GM19467 (cell line): ENCODE data around the gene COL2A1.

Experiments used
- ATAC-seq: cut with Tn5 transposase; IDR thresholded peaks from one replicate; pipeline ENCODE4 v1.9.1; 2021; ENCODE audit warnings: mild to moderate bottlenecking, moderate library complexity; ENCODE audit not compliant: unreplicated experiment

The COL2A1 gene

DNA sequence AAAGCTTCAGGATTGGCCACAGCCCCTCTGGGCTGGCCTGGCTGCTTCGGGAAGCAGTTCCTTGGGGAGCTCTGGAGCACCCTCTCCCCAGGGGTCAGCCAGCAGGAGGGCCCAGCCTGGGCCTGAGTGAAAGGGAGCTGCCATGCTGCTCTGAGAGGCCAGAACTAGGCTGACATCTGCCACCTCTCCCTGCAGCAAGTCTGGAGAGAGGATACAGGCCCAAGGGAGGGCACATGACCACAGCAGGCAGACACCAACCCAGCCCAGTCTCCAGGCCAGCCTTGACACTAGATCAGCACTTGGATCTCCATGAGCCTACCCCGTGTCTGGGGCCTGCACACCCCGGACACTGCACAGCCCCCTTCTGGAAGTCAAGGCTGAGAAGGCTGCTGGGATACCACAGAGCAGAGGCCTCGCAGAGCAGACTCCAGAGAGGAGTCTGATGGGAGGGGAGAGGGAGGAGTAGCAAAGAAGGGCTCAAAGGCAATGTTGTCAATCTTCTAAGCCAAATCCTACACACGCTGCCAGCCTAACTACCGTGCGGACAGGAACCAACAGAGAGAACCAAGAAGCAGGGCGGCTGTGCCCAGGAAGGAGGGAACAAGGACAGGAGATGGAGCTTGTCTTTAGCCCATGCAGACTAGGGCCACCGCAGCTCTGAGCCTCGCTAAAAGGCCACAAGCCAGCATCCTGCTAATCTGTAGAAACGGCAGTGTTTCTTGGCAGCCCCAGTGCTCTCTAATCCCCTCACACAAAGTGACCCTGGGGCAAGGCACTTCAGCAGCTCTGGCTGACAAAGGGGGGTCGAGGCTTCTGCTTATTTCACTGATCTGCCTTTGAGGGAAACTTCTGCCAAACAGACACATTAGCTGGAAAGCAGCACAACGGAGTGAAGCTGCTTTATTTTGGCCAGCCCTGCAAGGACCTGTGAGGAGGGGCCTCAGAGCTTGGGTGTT, 12.9 kb downstream of the COL2A1 start:
- no peak for ATAC-seq

DNA sequence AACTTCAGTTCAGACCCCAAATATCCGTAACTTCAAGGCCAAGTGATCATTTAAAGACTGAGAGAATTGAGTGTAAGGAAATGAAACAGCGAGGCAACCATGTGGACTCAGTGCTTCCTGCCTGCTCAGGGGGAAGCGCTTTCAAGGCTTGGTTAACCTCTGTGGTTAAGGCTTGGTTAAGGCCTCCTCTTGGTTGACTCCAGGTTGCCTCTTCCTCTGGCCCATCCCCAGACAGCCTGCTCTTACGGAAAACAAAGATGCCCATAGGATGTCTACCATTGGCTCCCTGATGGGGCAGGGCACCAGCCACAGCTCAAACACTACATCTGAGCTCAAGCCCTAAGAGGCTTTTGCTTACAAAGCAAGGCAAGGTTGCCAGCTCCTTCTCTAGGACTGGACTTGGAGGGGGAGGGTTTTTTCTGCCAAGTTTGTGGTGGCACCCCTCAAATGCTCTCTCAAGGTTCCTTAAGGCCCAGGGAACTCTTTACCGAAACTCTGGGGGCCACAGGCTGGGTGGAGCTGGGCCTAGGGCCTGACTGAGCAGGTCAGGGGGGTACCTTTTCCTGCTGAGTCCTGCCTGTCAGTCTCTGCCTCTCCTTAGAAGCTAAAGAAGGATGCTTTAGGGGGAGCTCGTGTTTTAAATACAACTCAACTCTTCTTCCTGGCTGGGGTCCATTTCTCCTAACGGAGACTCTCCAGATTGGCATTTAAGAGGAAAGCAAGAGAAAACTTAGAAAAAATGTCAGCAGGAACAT, 13.7 kb downstream of the COL2A1 start:
- ATAC-seq, result peak; percentile 97

DNA sequence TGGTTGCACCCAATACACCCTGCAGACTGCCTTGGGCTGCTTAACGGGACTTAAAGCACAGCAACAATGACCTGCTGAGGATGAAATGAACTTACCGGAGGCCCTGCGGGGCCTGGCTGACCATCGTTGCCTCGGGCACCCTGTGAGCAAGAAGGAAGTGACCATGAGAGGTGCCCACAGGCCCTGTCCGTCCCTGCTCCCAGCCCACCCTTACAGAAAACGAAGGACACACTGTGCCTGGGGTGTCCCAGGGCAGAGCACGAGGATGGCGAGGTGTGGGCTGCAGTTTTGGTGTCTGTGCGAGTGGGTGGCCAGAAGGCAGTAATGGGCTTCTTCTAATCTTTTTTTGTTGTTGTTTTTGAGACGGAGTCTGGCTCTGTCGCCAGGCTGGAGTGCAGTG, 14.6 kb downstream of the COL2A1 start:
- no peak for ATAC-seq

DNA sequence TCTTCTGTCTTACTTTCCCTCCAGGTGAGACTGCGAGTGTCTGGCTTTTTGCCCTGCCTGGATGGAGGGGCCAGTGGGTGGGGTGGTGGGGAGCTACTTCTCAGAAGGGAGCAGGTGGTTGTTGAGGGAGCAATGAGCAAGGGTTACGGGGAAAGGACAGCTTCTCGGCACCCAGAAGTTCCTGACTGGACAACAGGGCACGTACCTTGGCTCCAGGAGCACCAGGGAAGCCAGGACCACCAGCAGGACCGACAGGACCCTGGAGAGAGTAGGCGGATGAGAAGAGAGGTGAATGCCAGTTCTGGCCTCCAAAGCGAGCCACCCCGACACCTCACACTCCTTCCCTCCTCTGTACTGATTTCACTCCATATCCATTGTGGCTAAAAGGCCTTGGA, 15.3 kb downstream of the COL2A1 start:
- ATAC-seq, result no peak

DNA sequence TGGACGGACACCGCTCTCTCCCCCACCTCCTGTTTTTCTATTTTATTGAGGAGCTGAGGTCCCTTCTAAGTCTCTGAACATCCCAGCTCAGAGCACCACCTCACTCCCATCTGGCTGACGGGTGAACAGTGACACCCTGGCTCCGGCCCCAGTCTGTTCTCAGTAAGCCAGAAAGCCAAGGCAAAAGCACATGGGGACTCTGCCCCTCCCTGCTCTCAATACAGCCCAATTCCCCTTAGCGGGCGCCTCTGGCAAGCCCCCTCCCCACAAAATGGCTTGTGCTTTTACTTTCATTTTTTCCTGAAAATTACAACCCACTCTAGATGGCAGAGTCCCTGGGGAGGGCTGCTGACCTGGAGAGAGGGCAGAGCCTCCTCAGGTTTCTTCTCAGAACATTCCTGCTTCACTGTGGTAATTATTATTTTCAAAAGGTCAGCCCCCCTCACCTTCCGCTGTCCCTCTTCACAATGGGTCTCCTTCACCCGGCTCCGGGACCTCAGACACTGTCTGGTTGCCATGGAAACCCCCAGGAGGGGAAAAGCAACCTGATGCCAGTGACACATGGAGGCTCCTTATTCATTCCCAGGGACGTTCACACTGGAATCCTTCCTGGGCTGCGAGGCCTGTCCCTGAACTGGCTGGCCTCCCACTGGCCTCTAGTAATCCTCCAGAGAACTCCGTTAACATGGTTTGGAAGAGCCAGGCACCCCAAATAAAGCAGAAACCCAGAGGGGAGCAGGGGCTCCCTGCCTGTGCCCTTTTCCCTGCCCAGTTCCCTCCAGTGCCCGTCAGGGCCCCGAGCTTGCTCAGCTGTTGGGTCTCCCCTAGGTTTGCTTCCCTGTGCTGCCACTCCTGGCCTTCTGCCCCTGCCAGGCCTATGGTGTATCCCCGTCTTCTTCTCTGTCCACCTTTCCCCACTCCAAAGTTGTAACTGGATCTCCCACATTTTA, 15.9 kb downstream of the COL2A1 start:
- no peak for ATAC-seq

DNA sequence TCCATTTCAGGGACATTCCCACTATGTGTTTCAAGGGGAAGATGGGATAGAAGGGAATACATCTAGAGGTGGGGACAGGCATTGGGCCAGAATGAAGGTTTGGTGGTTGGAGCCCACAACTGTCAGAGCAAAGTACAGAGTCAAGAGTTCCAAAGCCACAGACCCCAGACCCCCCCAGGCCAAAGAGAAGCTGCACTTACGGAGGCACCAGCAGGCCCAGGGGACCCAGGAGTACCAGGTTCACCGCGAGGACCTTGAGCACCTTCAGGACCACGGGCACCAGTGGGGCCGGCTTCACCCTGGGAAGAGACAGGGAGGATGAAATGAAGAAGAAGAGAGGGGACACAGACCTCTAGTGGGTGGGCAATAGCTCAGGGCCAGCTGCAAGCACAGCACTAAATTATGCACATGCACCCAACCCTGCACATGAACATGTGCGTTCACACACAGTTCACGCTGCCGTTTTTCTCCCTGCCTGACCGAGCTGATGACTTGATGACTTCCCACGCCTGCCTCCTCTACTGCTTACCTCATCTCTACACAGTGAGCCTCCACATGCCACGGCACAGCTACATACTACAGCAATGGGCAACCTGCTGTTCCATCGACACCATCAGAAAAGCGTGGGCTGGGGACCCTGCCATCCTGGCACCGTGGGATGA, 16.7 kb downstream of the COL2A1 start:
- ATAC-seq, result no peak

DNA sequence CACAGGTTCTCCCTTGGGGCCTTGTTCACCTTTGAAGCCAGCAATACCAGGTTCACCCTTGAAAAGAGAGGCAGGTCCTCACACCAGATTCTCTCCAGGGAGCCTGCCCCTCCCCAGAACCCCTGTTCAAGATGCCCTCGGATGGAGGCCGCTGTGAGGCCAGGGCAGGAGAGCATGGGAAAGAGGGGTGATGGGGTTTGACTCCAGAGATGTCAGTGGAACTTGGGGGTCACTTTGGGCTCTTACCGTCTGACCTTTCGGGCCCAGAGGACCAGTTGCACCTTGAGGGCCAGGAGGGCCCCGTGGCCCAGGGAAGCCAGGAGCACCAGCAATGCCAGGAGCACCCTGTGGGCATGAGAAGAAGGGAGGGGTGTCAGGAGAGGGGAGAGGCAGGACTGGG, 17.4 kb downstream of the COL2A1 start:
- ATAC-seq, result no peak

DNA sequence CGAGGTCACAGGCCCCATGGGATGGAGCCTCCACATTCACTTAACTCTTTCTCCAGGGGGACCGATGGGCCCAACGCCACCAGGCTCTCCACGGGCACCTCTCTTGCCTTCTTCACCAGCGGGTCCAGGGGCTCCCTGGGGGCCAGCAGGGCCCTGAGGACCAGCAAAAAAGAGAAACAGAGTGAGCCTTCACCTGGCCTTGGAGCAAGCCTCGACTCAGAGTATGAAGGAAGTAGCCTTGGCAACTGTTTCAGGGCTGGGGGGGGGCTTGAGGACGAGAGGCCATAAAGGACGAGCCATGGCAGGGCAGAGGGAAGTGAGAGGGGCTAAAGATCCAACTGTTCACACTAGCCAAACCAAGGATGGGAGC, 18.0 kb downstream of the COL2A1 start:
- no peak for ATAC-seq

DNA sequence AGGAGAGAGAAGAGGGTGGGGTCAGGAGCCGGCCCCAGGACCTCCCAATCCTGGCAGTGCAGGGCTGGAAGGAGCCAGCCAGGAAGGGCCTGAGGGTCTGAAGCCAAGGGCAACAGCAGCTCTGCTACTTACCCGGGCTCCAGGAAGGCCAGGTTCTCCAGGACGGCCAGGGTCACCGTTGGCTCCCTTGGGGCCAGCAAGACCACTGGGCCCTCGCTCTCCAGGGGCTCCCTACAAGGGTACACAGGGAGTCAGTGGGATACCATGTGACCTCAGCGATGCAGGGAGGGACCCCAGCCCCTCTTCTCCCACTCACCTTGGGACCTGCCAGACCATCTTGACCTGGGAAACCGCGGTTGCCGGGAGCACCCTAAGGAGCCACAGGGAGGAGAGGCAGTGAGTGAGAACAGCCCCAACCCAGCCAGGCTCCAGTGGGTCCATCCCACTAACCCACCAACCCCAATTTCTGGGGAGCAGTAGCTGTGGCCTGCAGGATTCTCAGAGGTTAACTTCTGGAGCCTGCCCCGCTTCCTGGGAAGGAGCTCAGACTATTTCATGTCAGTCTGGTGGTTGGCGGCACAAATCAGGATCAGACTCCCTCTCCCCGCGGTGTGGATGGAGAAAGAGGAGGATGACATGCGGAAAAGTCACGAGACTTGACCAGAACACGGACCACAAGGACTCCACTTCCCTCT, 18.5 kb downstream of the COL2A1 start:
- no peak for ATAC-seq

DNA sequence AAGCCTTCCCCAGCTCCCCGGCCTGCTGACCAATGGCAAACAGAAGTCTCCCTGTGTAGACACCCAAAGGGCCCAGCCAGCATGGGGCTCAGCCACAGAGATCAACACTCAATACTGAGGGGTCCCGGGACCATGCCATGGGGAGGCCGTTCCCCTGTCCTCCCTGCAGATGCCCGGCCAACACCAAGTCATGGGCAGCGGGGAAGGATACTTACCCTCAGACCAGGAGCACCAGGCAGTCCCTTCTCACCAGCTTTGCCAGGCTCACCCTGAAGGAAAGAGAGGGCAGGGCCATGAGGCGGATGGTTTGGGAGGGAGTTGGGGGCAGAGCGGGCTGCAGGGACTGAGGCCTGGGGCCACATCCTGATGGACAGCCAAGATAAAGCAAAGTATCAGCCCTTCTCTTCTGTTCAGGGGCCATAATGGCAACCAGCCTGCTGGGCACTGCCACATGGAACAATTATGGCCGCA, 19.9 kb downstream of the COL2A1 start:
- no peak for ATAC-seq

DNA sequence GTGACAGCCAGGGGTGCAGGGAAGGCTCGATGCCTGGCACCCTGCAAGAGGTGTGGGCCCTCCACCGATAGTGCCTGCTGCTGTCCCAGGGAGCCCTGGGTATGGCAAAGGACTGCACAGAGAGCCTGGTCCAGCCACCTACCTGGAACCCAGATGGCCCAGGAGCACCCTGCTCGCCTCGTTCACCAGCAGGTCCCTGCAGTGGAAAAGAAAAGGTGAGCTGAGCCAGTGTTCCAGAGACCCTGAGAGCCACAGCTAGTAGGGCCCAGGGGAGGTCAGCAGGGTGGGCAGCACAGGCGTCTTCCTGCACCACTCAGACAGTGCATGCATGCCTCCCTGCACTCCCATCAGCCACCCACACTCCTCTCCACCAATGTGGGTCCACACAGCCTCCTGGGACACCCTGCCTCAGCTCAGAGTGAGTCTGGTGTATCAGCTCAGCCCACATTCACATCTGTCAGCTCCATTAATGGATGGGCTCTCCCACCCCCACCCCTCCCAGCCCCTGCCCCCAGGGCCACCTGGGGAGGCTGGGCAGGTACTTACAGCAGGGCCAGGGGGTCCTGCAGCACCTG, 20.6 kb downstream of the COL2A1 start:
- ATAC-seq, result no peak

DNA sequence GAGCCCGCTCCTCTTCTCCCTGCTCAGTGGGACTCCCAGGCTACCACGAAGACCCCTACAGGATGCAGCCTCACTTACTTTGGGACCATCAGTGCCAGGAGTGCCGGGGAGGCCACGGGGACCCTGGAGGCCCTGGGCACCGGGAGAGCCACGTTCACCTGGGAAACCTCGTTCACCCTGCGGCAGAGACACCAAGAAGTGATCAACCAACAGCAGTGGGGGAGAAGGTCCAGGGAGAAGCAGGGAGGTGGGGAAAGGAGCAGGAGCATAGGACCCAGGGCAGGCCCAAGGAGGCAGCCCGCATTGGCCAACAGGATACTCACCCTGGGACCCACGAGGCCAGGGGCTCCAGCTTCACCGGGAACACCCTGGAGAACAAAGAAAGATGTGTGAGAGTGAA, 21.5 kb downstream of the COL2A1 start:
- no peak for ATAC-seq

DNA sequence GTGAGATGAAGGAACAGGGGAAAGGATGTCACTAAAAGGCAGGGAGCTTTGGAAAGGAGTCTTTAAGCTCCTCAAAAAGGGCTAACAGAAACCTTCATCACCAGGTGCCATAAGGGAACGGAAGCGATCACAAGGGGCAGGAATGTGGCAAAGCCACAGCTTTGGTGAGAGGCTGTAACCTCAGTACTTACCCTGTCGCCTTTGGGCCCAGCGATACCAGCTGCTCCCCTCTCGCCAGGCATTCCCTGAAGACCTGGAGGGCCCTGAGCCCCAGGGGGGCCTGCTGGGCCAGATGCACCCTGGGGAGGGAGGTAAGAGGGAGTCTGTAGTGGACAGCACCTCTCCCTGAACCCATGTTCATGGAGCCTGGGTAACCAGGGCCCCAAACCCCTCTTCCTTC, 22.0 kb downstream of the COL2A1 start:
- no peak for ATAC-seq

DNA sequence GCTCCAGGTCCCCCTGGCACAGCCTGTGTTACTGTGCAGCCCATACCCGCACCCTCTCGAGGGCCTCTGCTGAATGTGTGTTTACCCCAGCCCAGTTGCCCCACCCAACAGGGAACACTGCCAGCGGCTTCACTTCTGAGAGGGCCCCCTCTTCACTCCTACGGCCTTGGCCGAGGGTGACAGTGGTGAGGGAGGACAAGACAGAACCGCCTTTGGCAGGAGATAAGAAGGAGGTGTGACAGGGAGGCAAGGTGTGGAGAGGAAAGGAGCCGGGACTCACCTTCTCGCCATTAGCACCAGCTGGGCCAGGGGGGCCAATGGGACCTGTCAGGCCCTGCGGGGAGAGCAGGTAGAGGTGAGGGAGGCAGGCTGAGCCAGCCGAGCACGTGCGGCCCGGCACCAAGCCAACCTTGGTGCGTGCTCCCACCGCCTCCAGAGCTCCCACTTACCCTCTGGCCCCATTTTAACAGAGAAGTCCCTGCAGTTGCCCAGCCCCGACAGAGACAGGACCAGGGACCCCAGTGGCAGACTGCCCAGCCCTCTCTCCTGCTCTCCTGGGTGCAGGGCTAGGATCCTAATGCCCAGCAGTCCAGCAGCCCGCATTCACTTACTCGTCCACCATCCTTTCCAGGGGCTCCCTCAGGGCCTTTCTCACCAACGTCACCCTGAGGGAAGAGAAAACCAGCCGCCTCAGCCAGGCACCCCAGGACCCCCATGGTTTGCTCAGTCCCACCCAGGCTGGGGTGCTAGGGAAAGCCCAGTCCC, 22.6 kb downstream of the COL2A1 start:
- no peak for ATAC-seq

DNA sequence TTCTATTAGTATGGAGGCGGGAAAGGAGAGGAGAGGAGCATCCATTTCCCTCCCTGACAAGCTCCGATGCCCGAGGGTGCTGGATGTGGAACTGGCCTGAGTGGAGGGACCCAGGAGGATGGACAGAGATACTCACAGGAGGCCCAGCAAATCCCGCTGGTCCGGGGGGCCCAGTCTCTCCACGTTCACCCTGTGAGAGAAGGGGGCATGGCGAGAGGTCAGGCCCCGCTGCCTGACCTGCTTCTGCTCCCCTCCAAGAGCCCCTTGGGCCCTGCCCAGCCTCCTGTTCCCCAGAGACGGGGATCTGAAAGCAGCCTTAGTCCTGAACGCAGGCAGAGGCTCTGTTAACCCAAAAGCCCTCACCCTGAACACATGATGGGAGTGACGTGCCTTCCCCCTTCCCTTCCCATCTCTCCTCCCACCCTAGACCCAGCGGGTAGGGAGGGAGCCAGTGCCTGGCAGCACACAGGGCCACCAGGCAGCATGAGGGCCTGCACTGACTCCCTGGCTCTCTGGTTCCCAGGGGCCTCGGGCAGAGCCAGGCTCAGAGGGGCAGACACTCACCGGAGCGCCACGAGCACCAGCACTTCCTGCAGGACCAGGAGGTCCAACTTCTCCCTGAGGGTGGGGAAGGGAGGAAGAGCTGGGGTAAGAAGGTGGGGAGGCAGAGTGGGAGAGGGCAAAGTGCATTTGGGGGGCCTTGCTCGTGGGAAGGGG, 23.3 kb downstream of the COL2A1 start:
- ATAC-seq, result no peak

DNA sequence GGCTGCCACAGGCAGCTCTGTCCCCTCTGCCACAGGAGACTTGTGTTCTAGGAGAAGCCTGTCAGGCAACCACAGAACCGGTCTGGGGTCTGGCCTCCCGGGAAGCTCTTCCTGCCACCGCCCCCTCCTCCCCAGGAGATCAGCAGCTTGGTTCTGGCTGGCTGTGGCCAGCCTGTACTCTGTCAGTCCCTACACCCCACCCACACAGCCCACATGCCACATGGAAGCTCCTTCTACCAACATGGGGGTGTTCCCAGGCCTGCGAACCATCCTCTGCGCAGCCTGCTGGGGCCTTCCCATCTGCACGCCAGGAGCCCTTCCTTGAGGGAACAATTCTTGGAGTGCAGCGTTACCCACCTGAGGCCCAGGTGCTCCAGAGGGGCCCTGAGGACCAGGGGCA, 24.1 kb downstream of the COL2A1 start:
- ATAC-seq, result no peak

DNA sequence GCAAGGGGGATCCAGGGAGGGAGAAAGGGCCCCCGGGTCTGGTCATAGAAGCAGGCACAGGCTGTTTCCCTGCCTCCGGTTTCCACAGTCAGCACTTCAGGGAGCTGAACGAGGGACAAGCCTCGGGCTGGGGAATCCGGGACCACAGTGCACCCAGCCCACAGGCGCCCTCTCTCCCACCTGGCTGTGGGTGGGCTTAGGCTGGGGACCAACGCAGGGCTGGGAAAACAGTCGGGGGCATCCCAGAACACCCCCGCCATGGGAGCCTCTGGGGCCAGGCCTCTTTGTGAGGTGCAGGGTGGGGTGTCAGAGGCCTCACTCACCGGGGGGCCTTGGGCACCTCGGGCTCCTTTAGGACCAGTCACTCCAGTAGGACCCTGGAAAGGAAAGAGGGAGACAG, 24.6 kb downstream of the COL2A1 start:
- ATAC-seq, result no peak

DNA sequence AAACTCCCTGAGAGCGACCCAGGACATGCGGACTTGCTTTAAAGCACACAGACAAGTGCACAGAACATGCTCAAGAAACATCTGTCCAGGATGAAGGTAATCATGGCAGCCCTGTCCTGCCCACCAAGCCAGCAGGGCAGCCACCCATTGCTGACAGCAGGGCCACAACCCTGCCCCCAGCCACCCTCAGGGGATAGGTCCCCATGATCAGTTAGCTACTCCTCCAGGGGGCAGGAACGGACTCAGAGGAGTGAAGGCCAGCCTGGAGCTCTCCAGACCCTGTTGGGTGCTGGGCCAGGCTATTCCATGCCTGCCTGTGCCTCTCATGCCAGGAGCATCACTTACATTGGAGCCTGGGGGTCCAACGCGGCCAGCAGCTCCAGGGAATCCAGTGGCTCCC, 25.1 kb downstream of the COL2A1 start:
- ATAC-seq, result no peak
